Measurements from ENCODE around the gene STAG1. TPM values are rescaled to one million over a fixed set of nuclear protein-coding genes. Genes with fewer than 3 reads are reported as not detected.
A peak's percentile ranks its signal among the peaks of the same experiment; 100 is the strongest.

STAG1 gene
- total and polyA plus RNA-seq, 8 donors: 29.6 to 52.7 (median 44.1) TPM

DNA sequence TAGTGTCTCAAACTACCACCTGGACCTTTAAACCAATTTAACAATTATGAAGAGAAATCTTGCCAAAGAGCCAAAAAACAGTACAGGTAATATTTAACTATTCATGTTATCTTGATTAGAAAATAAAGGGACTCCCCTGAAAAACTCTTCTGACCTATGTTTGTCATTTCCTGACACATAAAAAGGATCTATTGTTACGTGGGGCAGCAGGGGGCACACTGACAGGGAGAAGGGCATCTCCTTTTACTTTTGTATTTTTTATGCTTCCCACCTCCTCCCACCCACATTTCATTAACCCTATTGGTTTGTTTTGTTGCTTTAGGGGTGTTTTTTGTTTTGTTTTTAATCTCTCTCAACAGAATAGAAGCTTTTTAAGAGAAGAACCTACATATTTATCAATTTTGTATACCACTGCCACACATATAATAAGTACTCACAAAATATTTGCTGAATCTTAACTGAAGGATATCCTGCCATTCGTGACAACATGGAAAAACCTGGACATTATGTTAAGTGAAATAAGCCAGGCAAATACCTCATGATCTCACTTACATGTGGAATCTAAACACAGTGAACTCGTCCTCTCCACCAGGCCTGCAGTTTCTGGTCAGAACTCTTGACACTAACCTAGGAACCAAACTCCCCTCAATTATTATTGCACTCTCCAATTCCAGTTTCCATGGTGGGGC lies 17.7 kb downstream of the STAG1 start:
- ATAC-seq: no peak
- intact Hi-C loops (cut with DNase I): no loop called here

GRCh38 chr3:136733317-136733833 lies 18.8 kb downstream of the STAG1 start:
- Histone ChIP-seq H3K36me3 (no peaks in the 10 kb centered on the region), H3K9me3 (no peaks in the 10 kb centered on the region), H3K4me3 (no peak overlapping the region), H3K27ac (no peak overlapping the region), H3K4me1 (peaks cover 3 to 38% of the 10 kb centered on the region in 2 donors), H3K27me3 (no peaks in the 10 kb centered on the region)
- no peak for ATAC-seq
- TF ChIP-seq, protein P1, sequence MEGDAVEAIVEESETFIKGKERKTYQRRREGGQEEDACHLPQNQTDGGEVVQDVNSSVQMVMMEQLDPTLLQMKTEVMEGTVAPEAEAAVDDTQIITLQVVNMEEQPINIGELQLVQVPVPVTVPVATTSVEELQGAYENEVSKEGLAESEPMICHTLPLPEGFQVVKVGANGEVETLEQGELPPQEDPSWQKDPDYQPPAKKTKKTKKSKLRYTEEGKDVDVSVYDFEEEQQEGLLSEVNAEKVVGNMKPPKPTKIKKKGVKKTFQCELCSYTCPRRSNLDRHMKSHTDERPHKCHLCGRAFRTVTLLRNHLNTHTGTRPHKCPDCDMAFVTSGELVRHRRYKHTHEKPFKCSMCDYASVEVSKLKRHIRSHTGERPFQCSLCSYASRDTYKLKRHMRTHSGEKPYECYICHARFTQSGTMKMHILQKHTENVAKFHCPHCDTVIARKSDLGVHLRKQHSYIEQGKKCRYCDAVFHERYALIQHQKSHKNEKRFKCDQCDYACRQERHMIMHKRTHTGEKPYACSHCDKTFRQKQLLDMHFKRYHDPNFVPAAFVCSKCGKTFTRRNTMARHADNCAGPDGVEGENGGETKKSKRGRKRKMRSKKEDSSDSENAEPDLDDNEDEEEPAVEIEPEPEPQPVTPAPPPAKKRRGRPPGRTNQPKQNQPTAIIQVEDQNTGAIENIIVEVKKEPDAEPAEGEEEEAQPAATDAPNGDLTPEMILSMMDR (IDR thresholded peaks at IDR 0.05): no peak
- intact Hi-C loops (cut with DNase I): no loop called here
- DNase-seq: no peak

More for the DNA sequence above, 17.7 kb downstream of the STAG1 start:
- Histone ChIP-seq H3K9me3 (no peaks in the 10 kb centered on the region), H3K4me1 (peaks cover 3 to 26% of the 10 kb centered on the region in 2 donors), H3K27me3 (no peaks in the 10 kb centered on the region), H3K36me3 (no peaks in the 10 kb centered on the region), H3K4me3 (no peak overlapping the region), H3K27ac (no peak overlapping the region)
- TF ChIP-seq, protein P1 (IDR thresholded peaks at IDR 0.05): no peak
- no peak for DNase-seq

GRCh38 chr3:136731274-136731884 lies 20.8 kb downstream of the STAG1 start:
- intact Hi-C loops (cut with DNase I): no loop called here
- Histone ChIP-seq H3K4me3 (no peak overlapping the region), H3K27ac (no peak overlapping the region), H3K9me3 (no peaks in the 10 kb centered on the region), H3K36me3 (no peaks in the 10 kb centered on the region), H3K4me1 (peaks cover 3 to 50% of the 10 kb centered on the region in 2 donors), H3K27me3 (no peaks in the 10 kb centered on the region)
- DNase-seq (no peak), ATAC-seq (no peak)
- TF ChIP-seq, protein P1 (IDR thresholded peaks at IDR 0.05): no peak

DNA sequence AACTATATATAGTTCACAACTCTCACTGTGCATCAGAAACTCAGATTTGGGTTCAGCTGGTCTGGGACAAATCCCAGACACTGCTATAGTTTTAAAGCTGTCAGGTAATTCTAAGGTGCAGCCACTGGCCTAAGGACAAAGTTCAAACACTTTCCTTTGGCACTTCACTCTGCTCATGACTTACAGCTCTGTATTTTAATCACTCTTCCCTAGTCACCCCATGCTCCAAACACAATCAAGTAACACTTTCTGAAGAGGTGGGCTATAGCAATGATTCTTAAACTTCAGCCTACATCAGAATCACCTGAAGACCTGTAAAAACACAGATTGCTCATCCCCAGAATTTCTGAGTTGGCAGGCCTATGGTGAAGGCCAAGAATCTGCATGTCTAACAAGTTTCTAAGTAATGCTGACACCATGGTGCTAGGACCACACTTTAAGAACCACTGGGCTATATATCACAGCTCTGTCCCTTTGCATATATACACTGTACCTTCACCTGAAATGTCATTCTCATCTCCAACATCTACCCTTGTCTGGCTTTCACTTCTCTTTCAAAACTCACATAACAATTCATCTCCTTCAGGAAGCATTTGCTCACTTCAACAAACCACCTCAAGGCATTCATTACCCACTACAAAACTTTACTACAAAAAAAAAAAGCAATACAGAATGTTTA lies 21.4 kb downstream of the STAG1 start:
- Histone ChIP-seq H3K36me3 (no peaks in the 10 kb centered on the region), H3K4me1 (peaks cover 3 to 57% of the 10 kb centered on the region in 2 donors), H3K4me3 (no peak overlapping the region), H3K9me3 (no peaks in the 10 kb centered on the region), H3K27ac (no peak overlapping the region), H3K27me3 (no peaks in the 10 kb centered on the region)
- intact Hi-C loops (cut with DNase I): no loop called here
- ATAC-seq (peak; percentile 38), DNase-seq (no peak)
- TF ChIP-seq, protein P1 (IDR thresholded peaks at IDR 0.05): no peak

- ATAC-seq (peak; percentile 64), DNase-seq (no peak)
- Histone ChIP-seq H3K27ac (peak overlapping the region in 1 of 2 donors; percentile 40), H3K4me1 (peaks cover 10 to 50% of the 10 kb centered on the region in 2 donors), H3K36me3 (no peaks in the 10 kb centered on the region), H3K27me3 (no peaks in the 10 kb centered on the region), H3K4me3 (no peak overlapping the region), H3K9me3 (no peaks in the 10 kb centered on the region)
- intact Hi-C loops (cut with DNase I): no loop called here
- TF ChIP-seq, protein P1 (IDR thresholded peaks at IDR 0.05): no peak
Observed at GRCh38 chr3:136728918-136729317, 23.3 kb downstream of the STAG1 start.
